MM.1S (cell line): Measurements from ENCODE around the gene CACNA2D1.

Source experiments
- EZH2 ChIP-seq: fragments of 300-600 bp; sonication (generic); optimal IDR thresholded peaks from 2 replicates; pipeline ENCODE3; 2017; ENCODE audit warnings: low read depth, mild to moderate bottlenecking, antibody characterized with exemption, low read length, mixed read lengths
- EZH2phosphoT487 ChIP-seq: fragments of 300-600 bp; sonication (generic); IDR thresholded peaks from 2 replicates; pipeline ENCODE4 v1.6.1; 2018; ENCODE audit warnings: antibody characterized with exemption, low read length
- TF ChIP-seq, protein P1 (sequence below): fragments of 300-600 bp; sonication (generic); IDR thresholded peaks from 2 replicates; pipeline ENCODE4 v1.5.1; 2016; ENCODE audit warnings: antibody characterized with exemption, low read length, mixed read lengths

DNA sequence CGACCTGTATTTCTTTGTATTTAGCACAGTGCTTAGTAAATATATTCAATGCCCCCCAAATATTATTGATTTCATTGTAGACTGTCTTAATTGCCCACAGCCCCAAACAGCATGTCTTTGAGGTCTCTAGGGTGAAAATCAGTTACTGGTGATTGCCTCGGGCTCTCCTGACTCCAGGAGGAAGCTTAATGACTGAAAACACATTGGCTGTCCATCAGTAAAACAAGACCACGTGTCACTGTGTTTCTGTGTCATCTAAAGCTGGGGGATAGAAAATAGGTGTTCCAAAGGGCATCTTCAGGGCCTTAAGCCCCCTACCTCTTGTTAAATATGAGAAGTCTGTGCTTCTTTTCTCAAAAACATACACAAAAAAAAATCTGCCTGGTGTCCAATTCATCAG lies 67.9 kb downstream of the CACNA2D1 start:
- TF ChIP-seq, protein P1, sequence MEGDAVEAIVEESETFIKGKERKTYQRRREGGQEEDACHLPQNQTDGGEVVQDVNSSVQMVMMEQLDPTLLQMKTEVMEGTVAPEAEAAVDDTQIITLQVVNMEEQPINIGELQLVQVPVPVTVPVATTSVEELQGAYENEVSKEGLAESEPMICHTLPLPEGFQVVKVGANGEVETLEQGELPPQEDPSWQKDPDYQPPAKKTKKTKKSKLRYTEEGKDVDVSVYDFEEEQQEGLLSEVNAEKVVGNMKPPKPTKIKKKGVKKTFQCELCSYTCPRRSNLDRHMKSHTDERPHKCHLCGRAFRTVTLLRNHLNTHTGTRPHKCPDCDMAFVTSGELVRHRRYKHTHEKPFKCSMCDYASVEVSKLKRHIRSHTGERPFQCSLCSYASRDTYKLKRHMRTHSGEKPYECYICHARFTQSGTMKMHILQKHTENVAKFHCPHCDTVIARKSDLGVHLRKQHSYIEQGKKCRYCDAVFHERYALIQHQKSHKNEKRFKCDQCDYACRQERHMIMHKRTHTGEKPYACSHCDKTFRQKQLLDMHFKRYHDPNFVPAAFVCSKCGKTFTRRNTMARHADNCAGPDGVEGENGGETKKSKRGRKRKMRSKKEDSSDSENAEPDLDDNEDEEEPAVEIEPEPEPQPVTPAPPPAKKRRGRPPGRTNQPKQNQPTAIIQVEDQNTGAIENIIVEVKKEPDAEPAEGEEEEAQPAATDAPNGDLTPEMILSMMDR: no peak
- TF ChIP-seq EZH2 (no peak), EZH2phosphoT487 (no peak)
